ENCODE measurements around the gene XPNPEP3.
A peak's percentile ranks its signal among the peaks of the same experiment; 100 is the strongest.

The XPNPEP3 gene

DNA sequence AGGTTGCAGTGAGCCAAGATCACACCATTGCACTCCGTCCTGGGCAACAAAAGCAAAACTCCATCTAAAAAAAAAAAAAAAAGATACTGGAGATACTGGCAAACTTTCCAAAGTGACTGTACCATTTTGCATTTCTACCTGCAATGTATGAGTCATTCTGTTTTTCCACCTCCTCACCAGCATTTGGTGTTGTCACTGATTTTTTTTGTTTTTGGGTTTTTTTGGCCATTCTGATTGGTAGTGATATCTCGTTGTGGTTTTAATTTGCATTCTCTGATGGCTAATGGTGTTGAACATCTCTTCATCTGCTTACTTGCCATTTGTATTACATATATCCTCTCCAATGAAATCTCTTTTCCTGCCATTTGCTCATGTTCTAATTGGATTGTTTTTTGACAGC lies 82.3 kb downstream of the XPNPEP3 start:
- no peak for DNase-seq (ENCODE audit: low read depth in 2 of 2)

DNA sequence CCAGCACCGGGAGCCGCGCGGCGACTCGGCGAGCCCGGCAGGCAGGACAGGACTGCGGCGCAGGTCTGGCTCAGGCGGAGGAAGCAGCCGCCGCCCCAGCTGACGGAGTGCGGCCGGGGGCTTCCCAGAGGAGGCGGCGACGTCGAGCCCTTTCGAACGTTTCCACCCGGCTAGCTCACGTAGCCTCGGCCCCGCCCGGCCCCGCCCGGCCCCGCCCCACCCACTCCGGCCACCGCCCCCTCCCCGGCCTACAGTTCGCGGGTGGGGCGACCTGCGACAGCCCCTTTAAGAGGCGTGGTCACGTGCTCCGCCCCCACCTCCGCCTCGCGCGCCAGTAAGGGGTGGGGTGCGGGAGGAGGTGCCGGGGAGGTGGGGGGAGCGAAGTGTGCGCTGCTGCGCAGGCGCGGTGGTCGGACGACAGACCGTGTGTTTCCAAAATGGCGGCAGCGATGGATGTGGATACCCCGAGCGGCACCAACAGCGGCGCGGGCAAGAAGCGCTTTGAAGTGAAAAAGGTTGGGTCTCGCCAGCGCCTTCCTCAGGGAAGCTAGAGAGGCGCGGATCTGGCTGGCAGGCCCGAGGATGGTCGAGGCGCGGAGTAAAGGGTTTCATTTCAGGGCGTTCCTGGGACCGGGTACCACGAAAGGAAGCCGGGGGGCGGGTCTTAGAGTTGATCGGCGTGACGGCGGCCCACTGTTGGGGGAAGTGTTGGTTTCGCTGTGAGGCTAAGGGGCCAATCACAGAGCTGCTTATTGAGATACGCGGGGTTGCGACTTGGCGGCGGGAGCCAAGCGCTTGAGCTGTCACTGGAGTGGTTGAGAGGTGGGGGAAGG lies 94.2 kb downstream of the XPNPEP3 start, which contains the start of gene RBX1:
Gene RBX1, plus strand, starts transcription at position 417 of the 833 bp plus-strand sequence. Its CDS starts 21 bp downstream, at position 438.
- DNase-seq (ENCODE audit: low read depth in 2 of 2), result peak; percentile 97 to 98

DNA sequence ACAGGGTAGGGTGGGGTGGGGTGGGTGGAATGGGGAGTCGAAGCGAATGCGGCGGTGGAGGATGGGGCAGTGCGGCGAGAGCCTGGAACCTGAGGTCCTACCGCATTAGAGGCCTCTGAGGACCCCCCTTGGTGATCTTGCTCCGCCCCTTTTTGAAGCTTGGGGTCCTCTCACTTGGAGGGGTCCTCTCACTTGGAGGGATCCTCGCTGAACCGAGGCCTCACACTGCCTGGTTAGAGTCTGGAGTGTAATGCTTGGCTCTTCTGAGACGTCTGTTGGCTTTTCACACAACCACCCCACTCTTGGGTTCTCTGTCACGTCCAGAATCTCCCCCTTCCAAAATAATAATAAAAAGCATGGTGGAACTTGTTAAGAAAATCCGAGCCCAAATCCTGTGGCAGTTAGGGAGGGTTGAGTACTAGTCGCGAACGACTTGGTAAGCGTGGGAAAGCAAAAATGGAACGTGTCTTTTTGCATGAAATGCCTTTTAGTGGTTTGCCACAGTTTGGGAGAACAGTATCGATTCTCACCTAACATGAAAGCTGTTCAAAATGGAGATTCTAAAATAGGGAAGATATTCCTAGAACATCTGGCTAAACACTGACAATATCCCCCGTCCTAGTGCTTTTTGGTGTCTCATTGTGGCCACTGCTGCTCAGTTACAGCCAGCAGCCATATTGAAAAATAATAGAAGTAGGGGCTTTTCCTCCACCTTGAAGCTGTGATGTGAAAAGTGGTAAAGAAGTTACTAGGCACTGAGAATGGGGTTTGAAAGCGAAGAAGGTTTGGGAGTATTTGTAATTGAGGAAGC lies 95.1 kb downstream of the XPNPEP3 start:
- DNase-seq (ENCODE audit: low read depth in 2 of 2), result no peak

GRCh38 chr22:40953471-40953870 lies 96.5 kb downstream of the XPNPEP3 start:
- no peak for DNase-seq (ENCODE audit: low read depth in 2 of 2)

DNA sequence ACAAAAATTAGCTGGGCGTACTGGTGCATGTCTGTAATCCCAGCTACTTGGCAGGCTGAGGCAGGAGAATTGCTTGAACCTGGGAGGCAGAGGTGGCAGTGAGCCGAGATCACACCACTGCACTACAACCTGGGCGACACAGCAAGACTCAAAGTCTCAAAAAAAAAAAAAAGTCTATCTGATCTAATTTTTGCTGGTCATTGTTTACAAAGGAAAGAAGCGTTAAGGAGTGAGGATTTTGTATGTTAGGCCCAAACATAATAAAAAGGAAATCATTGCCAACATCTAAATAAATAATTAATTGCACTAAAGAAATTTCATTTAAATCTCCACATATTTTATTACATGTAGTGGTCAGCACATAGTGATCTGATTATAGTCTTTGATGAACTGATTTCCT lies 97.2 kb downstream of the XPNPEP3 start:
- DNase-seq (ENCODE audit: low read depth in 2 of 2), result no peak

DNA sequence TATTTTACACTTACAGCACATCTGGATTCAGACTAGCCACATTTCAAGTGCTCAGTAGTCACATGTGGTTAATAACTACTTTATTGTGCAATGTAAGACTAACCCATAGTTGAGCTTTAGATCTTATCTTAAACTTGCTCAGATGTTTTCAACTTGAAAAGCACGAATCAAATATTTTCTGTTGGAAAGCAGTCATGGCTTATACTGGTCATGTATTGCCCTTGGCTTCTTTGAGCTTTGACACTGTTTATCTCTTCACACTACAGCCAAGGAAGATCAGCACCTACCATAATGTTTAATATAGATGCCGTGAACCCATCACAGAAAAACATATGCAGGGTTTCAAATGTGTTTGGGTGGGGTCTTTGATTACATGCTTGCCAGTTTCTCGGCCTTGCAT lies 98.6 kb downstream of the XPNPEP3 start:
- DNase-seq (ENCODE audit: low read depth in 2 of 2), result no peak

DNA sequence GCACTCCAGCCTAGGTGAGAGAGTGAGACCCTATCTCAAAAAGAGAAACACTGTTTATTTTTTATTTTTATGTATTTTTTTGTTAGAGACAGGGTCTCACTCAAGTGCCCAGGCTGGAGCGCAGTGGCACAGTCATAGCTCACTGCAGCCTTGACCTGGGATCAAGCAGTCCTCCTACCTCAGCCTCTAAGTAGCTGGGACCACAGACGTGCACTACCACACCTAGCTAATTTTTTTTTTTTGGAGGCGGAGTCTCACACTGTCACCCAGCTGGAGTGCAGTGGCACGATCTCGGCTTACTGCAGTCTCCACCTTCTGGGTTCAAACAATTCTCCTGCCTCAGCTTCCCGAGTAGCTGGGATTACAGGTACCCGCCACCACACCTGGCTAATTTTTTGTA lies 100.7 kb downstream of the XPNPEP3 start:
- DNase-seq (ENCODE audit: low read depth in 2 of 2), result no peak

GRCh38 chr22:40958299-40958698 lies 101.4 kb downstream of the XPNPEP3 start:
- no peak for DNase-seq (ENCODE audit: low read depth in 2 of 2)

- no peak for DNase-seq (ENCODE audit: low read depth in 2 of 2)
Observed at GRCh38 chr22:40960145-40960544, 103.2 kb downstream of the XPNPEP3 start.

DNA sequence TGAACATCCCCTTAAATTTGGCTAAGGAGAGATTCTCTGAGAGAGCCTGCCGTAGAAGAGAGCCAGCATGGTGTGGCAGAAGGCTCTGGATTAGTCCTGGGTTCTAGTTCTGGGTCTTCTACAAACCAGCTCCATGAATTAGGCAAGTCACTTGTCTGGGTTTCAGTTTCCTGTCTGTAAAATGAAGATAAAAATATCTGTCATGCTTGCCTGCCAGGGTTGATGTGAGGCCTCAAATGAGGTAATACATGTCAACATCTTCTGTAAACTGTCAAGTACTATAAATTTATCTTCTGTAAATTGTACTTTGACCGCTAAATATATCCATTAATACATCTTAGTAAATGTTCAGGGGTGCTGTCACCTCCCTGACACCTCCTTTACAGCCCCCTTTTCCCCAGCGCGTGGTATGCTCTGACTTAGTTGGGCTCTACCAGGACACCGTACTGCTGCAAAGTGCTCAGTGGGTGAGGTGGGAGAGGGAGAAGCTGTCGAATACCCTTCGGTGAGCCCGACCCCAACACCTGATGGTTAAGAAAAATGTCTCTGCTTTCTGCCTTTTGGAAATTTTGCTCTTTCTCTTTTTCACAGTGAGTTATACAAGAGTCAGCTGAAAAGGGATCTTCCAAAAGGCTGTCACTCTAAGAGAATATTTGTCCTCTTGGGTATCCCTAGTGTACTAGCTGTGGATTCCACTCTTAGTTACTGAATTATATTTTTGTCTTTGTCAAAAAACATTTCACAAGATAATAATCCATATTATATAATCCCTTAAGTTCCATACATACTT lies 109.2 kb downstream of the XPNPEP3 start:
- no peak for DNase-seq (ENCODE audit: low read depth in 2 of 2)

- DNase-seq (ENCODE audit: low read depth in 2 of 2), result no peak
Observed at GRCh38 chr22:40966726-40967085, 109.8 kb downstream of the XPNPEP3 start.

- DNase-seq (ENCODE audit: low read depth in 2 of 2), result no peak
Observed at GRCh38 chr22:40967111-40967760, 110.3 kb downstream of the XPNPEP3 start.

DNA sequence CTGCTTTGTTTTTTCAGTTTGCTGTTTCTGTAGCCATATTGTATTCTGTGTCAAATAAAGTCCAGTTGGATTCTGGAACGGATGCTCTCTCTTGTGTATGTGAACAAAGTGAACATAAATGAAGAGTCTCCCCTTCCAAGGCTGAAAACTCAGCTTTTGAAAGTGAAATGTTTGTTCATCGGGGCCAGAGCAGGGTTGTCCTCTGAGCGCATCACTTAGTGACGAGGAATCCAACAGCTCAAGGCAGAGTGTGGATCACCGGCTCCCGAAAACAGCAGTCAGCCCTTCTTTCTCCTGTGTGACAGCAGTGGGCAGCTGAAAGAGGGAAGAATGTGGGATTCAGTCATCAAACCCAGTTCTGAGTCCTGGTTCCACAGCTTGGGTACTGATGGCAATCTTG lies 115.6 kb downstream of the XPNPEP3 start:
- DNase-seq (ENCODE audit: low read depth in 2 of 2), result no peak

DNA sequence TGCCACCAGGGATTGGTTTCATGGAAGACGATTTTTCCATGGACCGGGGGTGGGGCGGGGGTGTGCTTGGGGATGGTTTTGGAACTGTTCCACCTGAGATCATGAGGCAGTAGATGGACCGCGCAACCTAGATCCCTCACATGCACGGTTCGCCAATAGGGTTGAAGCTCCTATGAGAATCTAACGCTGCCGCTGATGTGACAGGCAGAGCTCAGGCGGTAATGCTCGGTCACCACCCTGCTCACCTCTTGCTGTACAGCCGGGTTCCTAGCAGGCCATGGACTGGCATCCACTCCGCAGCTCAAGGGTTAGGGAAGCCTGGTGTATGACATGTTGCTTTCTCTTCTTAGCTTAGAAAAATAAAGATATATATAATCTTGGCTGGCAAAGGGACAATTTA lies 116.2 kb downstream of the XPNPEP3 start:
- DNase-seq (ENCODE audit: low read depth in 2 of 2), result no peak

DNA sequence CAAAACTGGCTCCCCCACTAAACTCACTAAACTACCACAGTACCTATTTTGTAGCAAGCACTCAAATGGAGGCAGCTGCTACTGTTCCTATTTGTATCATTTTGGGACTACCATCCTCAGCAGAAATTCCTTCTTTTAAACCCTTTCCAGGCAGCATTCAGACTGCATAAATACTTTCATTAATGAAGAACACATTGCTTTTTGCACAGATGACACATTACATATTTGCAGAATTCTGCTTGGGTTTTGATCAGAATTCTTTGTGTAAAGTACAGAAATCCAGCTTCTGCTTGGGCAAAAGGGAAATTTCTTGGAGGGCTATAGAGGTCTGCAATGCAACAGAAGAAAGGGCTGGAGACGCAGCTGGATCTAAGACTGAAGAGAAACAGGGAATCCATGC lies 118.4 kb downstream of the XPNPEP3 start:
- no peak for DNase-seq (ENCODE audit: low read depth in 2 of 2)

DNA sequence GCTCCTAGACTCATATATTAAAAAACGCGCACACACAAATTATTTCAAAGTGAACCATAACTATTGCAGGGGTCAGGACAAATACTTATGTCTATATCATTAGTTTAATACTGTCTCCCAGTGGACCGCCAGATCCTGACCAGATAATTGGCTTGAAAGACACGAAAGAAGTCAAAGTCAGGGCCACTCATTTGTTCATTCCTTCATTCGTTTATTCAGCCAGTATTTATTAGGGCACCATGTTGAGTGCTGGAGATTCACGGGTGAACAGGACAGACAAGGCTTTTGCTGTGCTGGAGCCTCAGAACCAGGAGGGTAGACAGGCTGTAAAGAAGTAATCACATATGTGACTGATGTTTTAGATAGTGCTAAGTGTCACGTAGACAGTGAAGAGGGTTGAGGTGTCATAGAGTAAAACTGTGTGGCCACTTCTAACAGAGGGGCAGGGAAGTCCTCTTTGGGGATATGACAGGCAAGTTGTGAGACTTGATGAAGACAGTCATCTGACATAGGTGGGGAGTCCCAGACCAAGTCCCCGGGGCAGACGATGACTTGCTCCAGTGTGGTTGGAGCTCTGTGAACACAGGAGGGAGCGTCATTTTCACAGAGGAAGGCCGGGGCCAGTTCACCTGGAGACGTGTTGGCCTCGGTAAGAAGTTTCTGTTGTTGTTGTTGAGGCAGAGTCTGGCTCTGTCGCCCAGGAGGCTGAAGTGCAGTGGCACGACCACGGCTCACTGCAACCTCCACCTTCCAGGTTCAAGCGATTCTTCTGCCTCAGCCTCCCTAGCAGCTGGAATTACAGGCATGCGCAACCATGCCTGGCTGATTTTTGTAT lies 120.1 kb downstream of the XPNPEP3 start:
- no peak for DNase-seq (ENCODE audit: low read depth in 2 of 2)

- no peak for DNase-seq (ENCODE audit: low read depth in 2 of 2)
Observed at GRCh38 chr22:40979198-40979597, 122.2 kb downstream of the XPNPEP3 start.

DNA sequence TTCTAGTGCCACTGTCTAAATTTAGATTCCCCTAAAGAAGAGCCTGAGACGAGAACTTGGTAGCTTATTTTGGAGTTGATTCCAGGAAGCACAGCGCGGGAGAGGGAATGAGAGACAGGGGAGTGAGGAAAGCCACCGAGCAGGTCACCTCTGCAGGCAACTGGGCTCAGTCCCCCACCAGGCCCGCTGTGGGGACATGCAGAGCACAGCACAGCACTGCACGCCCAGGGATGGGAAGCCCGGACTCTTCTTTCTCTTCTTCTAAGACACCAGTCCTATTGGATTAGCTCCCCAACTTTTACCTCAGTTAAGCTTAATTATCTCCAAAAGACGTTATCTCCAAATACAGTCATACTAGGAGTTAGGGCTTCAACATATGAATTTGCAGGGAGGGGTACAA lies 122.9 kb downstream of the XPNPEP3 start:
- DNase-seq (ENCODE audit: low read depth in 2 of 2), result no peak
